GM18951 (cell line): Measurements from ENCODE around the gene GIPC3.

Source experiments
- POLR2A ChIP-seq: IDR thresholded peaks from 4 replicates; pipeline ENCODE4 v1.6.1; 2011; ENCODE audit warnings: mild to moderate bottlenecking; ENCODE audit not compliant: insufficient read length, insufficient read depth; ENCODE audit errors: extremely low read depth
- in situ Hi-C: fragments of 300-500 bp; cut with MboI; formaldehyde crosslinking; loops from one replicate; pipeline ENCODE4 v1.12.0; 2022; ENCODE audit warnings: low sequenced_read_pairs, mixed read lengths, inconsistent platforms; ENCODE audit not compliant: unreplicated experiment

GIPC3 gene

GRCh38 chr19:3591876-3592613, 6.8 kb downstream of the GIPC3 start:
- in situ Hi-C loops: no loop called here
- no peak for TF ChIP-seq POLR2A

- no peak for TF ChIP-seq POLR2A
- in situ Hi-C loops: no loop called here
Measured at GRCh38 chr19:3593156-3593555, 7.9 kb downstream of the GIPC3 start.

- TF ChIP-seq POLR2A: no peak
- in situ Hi-C loops: no loop called here
Measured at GRCh38 chr19:3595521-3596061, 10.3 kb downstream of the GIPC3 start.

GRCh38 chr19:3599776-3600187, 14.5 kb downstream of the GIPC3 start:
- no peak for TF ChIP-seq POLR2A
- in situ Hi-C loops: no loop called here

- TF ChIP-seq POLR2A: no peak
- in situ Hi-C loops: no loop called here
Measured at GRCh38 chr19:3601021-3601420, 15.7 kb downstream of the GIPC3 start.

- no peak for TF ChIP-seq POLR2A
- in situ Hi-C loops: no loop called here
Measured at GRCh38 chr19:3603121-3603811, 18.0 kb downstream of the GIPC3 start.

- TF ChIP-seq POLR2A: no peak
- in situ Hi-C loops: no loop called here
Measured at GRCh38 chr19:3604227-3604986, 19.1 kb downstream of the GIPC3 start.

GRCh38 chr19:3604987-3605343, 19.7 kb downstream of the GIPC3 start:
- no peak for TF ChIP-seq POLR2A
- in situ Hi-C loops: no loop called here

- in situ Hi-C loops: no loop called here
Measured at GRCh38 chr19:3605361-3605760, 20.1 kb downstream of the GIPC3 start.

GRCh38 chr19:3605770-3606169, 20.5 kb downstream of the GIPC3 start:
- no peak for TF ChIP-seq POLR2A
- in situ Hi-C loops: no loop called here

More at GRCh38 chr19:3605361-3605760, 20.1 kb downstream of the GIPC3 start:
- TF ChIP-seq POLR2A: no peak

- no peak for TF ChIP-seq POLR2A
- in situ Hi-C loops: no loop called here
Measured at GRCh38 chr19:3606174-3606689, 21.0 kb downstream of the GIPC3 start.

GRCh38 chr19:3606690-3607289, 21.5 kb downstream of the GIPC3 start, which contains the start of gene TBXA2R:
Gene TBXA2R, minus strand, starts transcription at chr19:3606875. Its CDS starts 6,241 bp downstream, at chr19:3600634.
- TF ChIP-seq POLR2A: no peak
- in situ Hi-C loops: no loop called here
